Skin epidermis (tissue), 12 donors: ENCODE measurements around the gene RBM6.
"Not testable (repeated sequence)": the region's sequence is repeated elsewhere in the genome, so short reads cannot be mapped to it uniquely, and the experiment has no call there.

Experiments
- H3K27ac ChIP-seq, 21 experiments: fragments of 200-600 bp; sonication (generic) in 11 of 21; one replicate each; pipeline ENCODE4 v1.5.0; 2020; ENCODE audit warnings: mild to moderate bottlenecking in 3 of 21, inconsistent platforms in 2 of 21, moderate library complexity in 2 of 21
- H3K4me3 ChIP-seq, 7 experiments: fragments of 200-600 bp; sonication (generic) in 2 of 7; one replicate each; pipeline ENCODE4 v1.5.0; 2020; ENCODE audit warnings: inconsistent platforms in 2 of 7, mild to moderate bottlenecking in 2 of 7, moderate library complexity in 1 of 7

Gene RBM6

DNA sequence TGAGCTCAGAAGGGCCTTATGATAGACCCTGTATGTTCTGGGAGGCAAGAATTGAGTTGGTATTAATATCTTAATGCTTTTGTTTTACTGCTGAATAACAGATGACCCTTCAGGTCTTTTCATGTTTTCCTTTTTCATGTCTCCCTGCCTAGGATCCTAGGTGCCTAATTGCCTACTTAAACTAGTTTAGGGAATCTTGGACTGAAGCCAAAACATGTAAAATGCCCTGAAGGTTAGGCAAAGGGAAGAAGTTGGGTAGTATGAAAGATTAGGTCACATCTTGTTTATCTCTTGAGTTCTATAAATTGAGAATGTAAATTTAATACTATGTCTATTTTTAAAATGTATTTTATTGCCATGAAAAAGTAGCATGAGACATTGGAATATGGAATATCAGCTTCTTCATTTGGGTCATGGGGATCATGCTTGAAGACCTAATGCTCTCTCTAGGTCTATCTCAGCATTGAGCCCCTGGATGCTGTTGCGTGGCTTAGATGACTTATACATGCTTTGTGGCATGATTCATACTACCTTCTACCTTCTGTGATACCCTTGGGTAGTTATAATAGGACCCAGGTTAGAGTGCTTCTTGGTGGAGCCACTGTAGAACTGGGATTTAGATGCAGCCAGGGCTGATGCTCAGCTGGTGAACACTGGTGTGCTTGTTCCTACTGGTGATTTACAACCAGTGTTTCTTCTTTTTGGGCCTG lies 26.4 kb downstream of the RBM6 start:
- no peak overlapping the region for H3K27ac ChIP-seq
- no peak overlapping the region for H3K4me3 ChIP-seq

GRCh38 chr3:49967291-49967690 lies 27.3 kb downstream of the RBM6 start:
- no peak overlapping the region for H3K4me3 ChIP-seq
- no peak overlapping the region for H3K27ac ChIP-seq

DNA sequence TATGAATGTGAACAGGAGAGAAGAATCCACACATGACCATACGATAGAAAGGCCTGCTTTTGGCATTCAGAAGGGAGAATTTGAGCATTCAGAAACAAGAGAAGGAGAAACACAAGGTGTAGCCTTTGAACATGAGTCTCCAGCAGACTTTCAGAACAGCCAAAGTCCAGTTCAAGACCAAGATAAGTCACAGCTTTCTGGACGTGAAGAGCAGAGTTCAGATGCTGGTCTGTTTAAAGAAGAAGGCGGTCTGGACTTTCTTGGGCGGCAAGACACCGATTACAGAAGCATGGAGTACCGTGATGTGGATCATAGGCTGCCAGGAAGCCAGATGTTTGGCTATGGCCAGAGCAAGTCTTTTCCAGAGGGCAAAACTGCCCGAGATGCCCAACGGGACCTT lies 28.4 kb downstream of the RBM6 start:
- H3K27ac ChIP-seq = no peak overlapping the region
- H3K4me3 ChIP-seq = no peak overlapping the region

GRCh38 chr3:49972656-49973055 lies 32.7 kb downstream of the RBM6 start:
- H3K27ac ChIP-seq = no peak overlapping the region
- H3K4me3 ChIP-seq = no peak overlapping the region

- no peak overlapping the region for H3K27ac ChIP-seq
- H3K4me3 ChIP-seq = no peak overlapping the region
Observed at GRCh38 chr3:49976942-49977341, 37.0 kb downstream of the RBM6 start.

- H3K27ac ChIP-seq = no peak overlapping the region
- H3K4me3 ChIP-seq = no peak overlapping the region
Observed at GRCh38 chr3:49984394-49984793, 44.4 kb downstream of the RBM6 start.

- H3K4me3 ChIP-seq = no peak overlapping the region
- no peak overlapping the region for H3K27ac ChIP-seq
Observed at GRCh38 chr3:49992326-49992725, 52.4 kb downstream of the RBM6 start.

- Histone ChIP-seq H3K4me3 (no peak overlapping the region), H3K27ac (no peak overlapping the region)
Observed at GRCh38 chr3:49994476-49994875, 54.5 kb downstream of the RBM6 start.

GRCh38 chr3:49996016-49996415 lies 56.1 kb downstream of the RBM6 start:
- Histone ChIP-seq H3K27ac (no peak overlapping the region), H3K4me3 (no peak overlapping the region)

DNA sequence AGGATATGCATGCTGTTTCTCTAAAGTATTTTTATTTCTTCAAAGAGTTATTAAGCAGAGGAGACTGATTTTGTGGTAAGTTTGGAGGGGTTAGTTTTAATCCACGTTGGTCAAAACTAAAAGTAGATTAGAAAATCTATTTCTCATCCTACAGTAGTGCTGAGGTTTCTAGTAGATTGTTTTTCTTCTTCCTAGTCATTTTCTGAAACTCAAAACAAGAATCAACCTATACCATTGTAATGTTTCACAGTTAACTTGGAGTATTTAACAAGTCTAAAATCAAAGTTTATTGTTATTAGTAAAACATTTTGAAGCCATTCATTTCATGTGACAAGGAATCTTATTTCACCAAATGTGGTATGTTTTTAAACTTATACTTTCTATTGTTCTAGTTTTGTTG lies 57.9 kb downstream of the RBM6 start:
- no peak overlapping the region for H3K27ac ChIP-seq

DNA sequence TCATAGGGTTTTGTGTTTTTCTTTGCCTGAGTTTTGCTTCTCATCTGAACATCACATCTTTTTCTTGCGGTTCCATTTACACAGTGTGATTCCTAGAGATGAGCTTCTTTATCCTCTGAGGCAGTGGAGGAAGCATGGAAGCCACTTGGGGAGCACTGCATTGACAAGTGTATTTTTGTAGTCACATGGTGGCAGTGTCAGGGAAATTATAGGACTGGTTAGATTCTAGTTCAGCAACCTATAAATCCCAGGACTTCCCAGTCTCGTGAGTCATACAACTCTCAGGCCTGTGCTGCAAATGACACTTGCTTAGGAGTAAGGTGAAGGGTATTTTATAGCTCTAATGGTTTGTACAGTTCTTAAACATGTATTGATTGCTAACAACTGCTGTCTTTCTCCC lies 58.4 kb downstream of the RBM6 start:
- H3K4me3 ChIP-seq = no peak overlapping the region
- no peak overlapping the region for H3K27ac ChIP-seq

More for the DNA sequence above, 57.9 kb downstream of the RBM6 start:
- H3K4me3 ChIP-seq = no peak overlapping the region

DNA sequence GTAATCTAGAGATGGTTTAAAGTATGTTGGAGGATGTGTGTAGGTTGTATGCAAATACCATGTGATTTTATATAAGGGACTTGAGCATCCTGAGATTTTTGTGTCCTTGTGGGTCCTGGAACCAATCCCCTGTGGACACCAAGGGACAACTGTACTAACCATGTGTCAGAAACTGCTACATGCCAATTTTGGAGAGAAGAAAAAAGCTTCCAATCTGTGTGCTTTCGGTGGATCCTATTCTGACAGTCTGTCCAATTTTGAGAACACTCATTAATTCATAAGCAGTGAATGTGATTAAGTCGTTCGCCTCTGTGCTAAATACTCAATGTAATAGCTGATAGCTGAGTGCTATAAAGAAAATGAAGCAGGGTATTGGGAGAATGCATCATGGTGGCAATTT lies 61.6 kb downstream of the RBM6 start:
- H3K27ac ChIP-seq = no peak overlapping the region
- H3K4me3 ChIP-seq = no peak overlapping the region

- no peak overlapping the region for H3K4me3 ChIP-seq
Observed at GRCh38 chr3:50003216-50003615, 63.3 kb downstream of the RBM6 start.

DNA sequence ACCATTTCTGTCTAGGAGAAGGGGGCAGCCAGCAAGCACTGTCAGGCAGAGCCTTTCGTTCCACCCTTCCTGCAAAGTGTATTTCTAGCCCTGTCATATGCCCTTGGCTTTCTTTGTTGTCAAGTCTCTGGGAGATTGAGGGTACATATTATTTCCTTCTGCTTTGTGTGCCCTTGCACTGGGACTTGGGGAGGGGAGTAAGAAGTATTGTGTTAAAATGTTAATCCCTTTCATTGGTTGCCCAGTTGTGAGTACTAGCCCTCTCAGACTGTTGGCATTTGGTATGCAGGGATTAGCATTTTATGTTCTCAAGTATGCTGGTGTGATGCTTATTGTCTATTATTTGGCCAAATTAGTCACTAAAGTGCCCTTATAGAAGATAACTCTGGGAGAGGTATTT lies 63.9 kb downstream of the RBM6 start:
- Histone ChIP-seq H3K4me3 (no peak overlapping the region), H3K27ac (no peak overlapping the region)

More at GRCh38 chr3:50003216-50003615, 63.3 kb downstream of the RBM6 start:
- H3K27ac ChIP-seq = no peak overlapping the region

DNA sequence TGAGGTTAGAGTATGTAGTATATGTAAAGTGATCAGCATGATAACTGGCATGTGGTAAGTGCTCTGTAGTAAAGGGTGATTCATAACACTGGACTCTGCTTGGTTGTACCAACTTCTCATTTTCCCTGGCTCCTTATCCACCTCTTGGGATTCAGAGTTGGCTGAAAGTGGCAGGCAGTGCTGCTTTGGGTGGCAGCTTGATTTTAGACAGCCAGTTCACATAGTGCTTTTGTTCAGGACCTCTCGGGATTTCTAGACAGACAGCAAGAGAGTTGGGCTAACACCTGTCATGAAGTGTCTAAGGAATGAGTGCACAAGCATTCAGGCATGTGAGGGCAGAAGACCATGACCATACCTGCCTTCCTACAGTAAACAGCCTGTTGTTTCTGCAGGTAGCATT lies 69.0 kb downstream of the RBM6 start:
- H3K27ac ChIP-seq = no peak overlapping the region

DNA sequence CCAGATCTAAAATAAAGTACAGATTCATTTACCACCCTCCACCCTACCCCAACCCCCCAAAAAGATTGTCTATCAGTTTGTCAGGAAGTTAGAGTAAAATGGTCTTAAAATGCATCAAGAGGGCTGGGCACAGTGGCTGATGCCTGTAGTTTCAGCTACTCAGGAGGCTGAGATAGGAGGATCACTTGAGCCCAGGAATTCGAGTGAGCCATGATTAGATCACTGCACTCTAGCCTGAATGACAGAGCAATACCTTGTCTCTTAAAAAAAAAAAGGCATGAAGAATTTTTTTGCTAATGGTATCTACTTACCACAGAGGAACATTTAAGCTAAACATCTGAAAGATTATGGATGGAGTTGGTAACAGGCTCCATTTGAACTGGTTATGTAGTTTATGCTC lies 71.0 kb downstream of the RBM6 start:
- Histone ChIP-seq H3K27ac (no peak overlapping the region), H3K4me3 (no peak overlapping the region)

More for the DNA sequence above, 69.0 kb downstream of the RBM6 start:
- H3K4me3 ChIP-seq = no peak overlapping the region

- H3K4me3 ChIP-seq = no peak overlapping the region
- H3K27ac ChIP-seq = no peak overlapping the region
Observed at GRCh38 chr3:50015918-50016317, 76.0 kb downstream of the RBM6 start.

DNA sequence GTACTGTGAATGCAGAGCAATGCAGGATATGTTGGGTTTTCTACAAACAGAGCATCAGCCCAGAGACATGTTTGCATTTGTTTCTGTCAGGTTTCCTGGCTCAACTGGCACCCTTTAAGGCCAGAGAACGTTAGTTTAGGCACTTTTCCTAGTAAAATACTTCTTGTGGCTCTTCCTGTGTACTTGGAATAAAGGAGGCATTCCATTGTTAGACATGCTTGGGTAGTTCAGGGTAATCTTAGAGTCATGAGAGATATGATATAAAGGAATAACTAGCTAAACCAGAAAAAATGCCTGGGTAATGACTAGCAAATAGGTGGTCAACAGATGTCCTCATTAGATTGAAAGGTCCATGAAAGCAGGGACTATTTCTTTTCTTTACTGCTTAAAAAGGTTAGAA lies 88.4 kb downstream of the RBM6 start:
- Histone ChIP-seq H3K27ac (no peak overlapping the region), H3K4me3 (no peak overlapping the region)

- not testable (repeated sequence) for H3K27ac ChIP-seq
Observed at GRCh38 chr3:50031201-50031600, 91.3 kb downstream of the RBM6 start.

GRCh38 chr3:50044976-50045375 lies 105.0 kb downstream of the RBM6 start:
- Histone ChIP-seq H3K4me3 (no peak overlapping the region), H3K27ac (no peak overlapping the region)

More at GRCh38 chr3:50031201-50031600, 91.3 kb downstream of the RBM6 start:
- not testable (repeated sequence) for H3K4me3 ChIP-seq

DNA sequence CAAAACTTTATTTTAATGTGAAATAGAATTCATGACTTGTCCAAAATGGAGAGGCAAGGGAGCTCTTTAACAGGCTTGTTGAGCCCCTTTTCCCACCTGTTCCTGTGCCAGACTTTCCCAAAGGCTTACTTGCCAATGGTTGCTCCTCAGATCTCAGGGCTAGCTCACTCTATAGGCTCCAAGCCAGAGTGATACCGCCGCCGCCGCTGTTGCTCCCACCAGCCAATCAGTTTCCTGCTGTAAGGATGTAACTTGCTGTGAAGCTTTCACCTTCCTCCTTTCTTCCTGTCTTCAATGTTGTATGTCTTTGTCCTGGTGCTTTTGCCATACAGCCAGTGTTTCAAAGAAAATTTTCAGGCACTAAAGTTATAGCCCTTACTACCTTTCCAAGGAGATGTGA lies 107.5 kb downstream of the RBM6 start:
- Histone ChIP-seq H3K4me3 (no peak overlapping the region), H3K27ac (peak overlapping the region in 1 of 21 experiments; percentile 16)

GRCh38 chr3:50050361-50050760 lies 110.4 kb downstream of the RBM6 start:
- Histone ChIP-seq H3K27ac (peak overlapping the region in 1 of 21 experiments; percentile 28), H3K4me3 (no peak overlapping the region)
